Nephron (organoid): ENCODE results near the gene CDS1.

Source experiments
- H3K27ac Mint-ChIP-seq, 3 experiments: 2 replicates each; pipeline ENCODE4 v1.8.0; 2020; ENCODE audit warnings: mixed read lengths in 3 of 3, mild to moderate bottlenecking in 2 of 3, moderate library complexity in 1 of 3
- H3K27me3 Mint-ChIP-seq: 2 replicates; pipeline ENCODE4 v1.8.0; 2021; ENCODE audit warnings: low read depth, mild to moderate bottlenecking, moderate library complexity, mixed read lengths
- H3K36me3 Mint-ChIP-seq: 2 replicates; pipeline ENCODE4 v1.8.0; 2020; ENCODE audit warnings: low read depth, mixed read lengths
- H3K4me1 Mint-ChIP-seq: 2 replicates; pipeline ENCODE4 v1.8.0; 2020; ENCODE audit warnings: mixed read lengths
- H3K4me3 Mint-ChIP-seq, 3 experiments: 2 replicates each; pipeline ENCODE4 v1.8.0; 2020; ENCODE audit warnings: mild to moderate bottlenecking in 3 of 3, mixed read lengths in 3 of 3, moderate library complexity in 2 of 3
- H3K9me3 Mint-ChIP-seq: 2 replicates; pipeline ENCODE4 v1.8.0; 2020; ENCODE audit warnings: mixed read lengths
- TF ChIP-seq, protein P1 (sequence below), 3 experiments: fragments of 200-600 bp; sonication (generic); IDR thresholded peaks; one replicate each; pipeline ENCODE4 v1.5.0; 2021; ENCODE audit warnings: antibody characterized with exemption in 3 of 3; ENCODE audit not compliant: unreplicated experiment in 3 of 3

Gene CDS1

DNA sequence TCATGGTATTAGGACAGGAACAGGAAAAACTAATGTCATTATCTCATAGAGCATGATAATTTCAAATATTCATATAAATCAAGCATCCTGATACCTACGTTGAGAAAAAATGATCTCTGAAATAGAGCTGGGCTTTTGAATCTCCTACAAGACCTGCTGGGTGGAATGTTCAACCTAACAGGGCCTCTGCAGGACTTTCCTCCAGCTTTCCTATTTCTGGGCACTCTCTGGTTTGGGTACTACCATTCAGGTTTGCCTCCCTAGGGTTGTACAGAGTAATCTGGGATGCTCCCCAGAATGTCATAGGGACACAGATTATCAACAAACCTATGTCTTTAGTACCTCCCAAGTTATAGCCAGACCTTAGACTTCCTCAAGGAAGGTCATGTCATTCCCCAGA, 108.9 kb downstream of the CDS1 start:
- Mint-ChIP-seq H3K4me1 (no peaks in the 10 kb centered on the region), H3K36me3 (peaks cover 79% of the 10 kb centered on the region), H3K27me3 (no peaks in the 10 kb centered on the region), H3K27ac (no peak overlapping the region), H3K4me3 (no peak overlapping the region), H3K9me3 (no peaks in the 10 kb centered on the region)
- TF ChIP-seq, protein P1, sequence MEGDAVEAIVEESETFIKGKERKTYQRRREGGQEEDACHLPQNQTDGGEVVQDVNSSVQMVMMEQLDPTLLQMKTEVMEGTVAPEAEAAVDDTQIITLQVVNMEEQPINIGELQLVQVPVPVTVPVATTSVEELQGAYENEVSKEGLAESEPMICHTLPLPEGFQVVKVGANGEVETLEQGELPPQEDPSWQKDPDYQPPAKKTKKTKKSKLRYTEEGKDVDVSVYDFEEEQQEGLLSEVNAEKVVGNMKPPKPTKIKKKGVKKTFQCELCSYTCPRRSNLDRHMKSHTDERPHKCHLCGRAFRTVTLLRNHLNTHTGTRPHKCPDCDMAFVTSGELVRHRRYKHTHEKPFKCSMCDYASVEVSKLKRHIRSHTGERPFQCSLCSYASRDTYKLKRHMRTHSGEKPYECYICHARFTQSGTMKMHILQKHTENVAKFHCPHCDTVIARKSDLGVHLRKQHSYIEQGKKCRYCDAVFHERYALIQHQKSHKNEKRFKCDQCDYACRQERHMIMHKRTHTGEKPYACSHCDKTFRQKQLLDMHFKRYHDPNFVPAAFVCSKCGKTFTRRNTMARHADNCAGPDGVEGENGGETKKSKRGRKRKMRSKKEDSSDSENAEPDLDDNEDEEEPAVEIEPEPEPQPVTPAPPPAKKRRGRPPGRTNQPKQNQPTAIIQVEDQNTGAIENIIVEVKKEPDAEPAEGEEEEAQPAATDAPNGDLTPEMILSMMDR (IDR thresholded peaks at IDR 0.05; ENCODE audit: unreplicated experiment in 3 of 3), result no peak

DNA sequence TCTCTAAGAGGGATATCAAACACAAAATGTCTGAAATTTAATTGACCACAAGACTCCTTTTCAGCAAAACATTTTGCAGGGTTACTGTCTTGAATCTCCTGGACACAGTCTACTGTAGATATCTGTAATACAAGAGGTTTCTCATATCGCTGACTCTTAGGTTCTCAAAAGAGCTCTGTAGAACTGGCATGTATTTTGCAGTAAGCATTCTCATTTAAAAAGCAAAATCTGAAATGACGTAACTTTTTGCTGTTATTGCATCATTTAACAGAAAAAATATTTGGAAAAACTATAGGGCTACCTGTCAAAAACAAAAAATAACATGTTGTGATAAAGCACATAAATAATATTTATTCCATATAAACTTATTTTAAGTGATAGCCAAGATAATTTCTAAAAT, 114.2 kb downstream of the CDS1 start:
- no peak overlapping the region for H3K4me3 Mint-ChIP-seq
- H3K9me3 Mint-ChIP-seq, result no peaks in the 10 kb centered on the region
- H3K36me3 Mint-ChIP-seq, result peaks cover 79% of the 10 kb centered on the region
- no peak overlapping the region for H3K27ac Mint-ChIP-seq
- TF ChIP-seq, protein P1 (IDR thresholded peaks at IDR 0.05; ENCODE audit: unreplicated experiment in 3 of 3), result no peak
- H3K4me1 Mint-ChIP-seq, result no peaks in the 10 kb centered on the region
- no peaks in the 10 kb centered on the region for H3K27me3 Mint-ChIP-seq

DNA sequence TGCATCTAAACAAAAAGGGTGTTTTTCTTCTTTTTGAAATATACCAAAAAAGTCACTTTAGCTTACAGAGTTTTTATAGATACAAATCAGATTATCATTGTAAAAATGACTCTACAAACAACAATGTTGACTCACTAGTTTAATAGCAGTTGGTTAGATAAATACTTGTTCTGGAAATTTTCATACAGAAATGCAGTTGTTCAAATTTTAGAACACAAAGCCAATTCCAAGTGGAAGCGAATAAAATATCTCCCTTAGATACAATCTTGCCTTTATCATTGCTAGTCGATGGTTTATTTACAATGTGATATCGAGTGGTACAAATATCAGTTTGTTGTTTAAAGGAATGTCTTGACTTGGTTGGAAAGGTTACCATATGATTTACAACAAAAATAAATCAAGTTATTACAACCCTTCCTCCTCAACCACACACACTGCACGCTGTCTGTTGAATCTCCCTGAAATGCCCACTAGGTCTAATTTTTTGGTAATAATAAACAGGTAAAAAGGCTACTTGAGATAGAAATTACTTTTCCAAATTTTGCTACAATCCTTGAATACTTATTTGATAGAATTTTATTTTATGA, 114.8 kb downstream of the CDS1 start:
- Mint-ChIP-seq H3K9me3 (no peaks in the 10 kb centered on the region), H3K4me1 (no peaks in the 10 kb centered on the region), H3K4me3 (no peak overlapping the region), H3K27me3 (no peaks in the 10 kb centered on the region), H3K36me3 (peaks cover 79% of the 10 kb centered on the region), H3K27ac (no peak overlapping the region)
- TF ChIP-seq, protein P1 (IDR thresholded peaks at IDR 0.05; ENCODE audit: unreplicated experiment in 3 of 3), result no peak

DNA sequence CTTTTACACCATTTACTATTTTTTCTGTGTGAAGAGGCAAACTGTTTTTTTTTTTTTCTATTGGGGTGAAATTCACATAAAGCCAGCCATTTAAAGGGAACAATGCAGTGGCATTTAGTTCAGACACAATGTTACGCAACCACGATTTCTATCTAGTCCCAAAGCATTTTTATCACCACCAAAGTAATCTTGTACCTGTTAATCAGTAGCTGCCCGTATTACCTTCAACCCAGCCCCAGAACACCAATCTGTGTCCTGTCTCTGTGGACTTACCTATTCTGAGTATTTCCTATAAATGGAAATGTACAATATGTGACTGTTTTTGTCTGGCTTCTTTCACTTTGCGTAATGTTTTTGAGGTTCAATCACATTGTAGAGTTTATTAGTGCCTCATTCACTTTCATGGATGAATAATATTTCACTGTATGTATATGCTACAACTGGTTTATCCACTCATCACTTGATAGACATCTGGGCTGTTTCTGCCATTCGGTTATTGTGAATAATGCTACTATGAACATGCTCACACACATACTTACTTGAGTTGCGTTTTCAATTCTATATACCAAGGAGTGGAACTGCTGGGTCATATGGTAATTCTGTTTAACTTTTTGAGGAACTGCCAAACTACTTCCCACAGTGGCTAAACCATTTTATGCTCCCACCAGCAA, 116.2 kb downstream of the CDS1 start:
- peaks cover 76% of the 10 kb centered on the region for H3K36me3 Mint-ChIP-seq
- H3K9me3 Mint-ChIP-seq, result no peaks in the 10 kb centered on the region

More for the DNA sequence above, 116.2 kb downstream of the CDS1 start:
- no peak overlapping the region for H3K4me3 Mint-ChIP-seq
- H3K27ac Mint-ChIP-seq, result no peak overlapping the region
- TF ChIP-seq, protein P1 (IDR thresholded peaks at IDR 0.05; ENCODE audit: unreplicated experiment in 3 of 3), result no peak
- no peaks in the 10 kb centered on the region for H3K27me3 Mint-ChIP-seq
- no peaks in the 10 kb centered on the region for H3K4me1 Mint-ChIP-seq
